Measurements from ENCODE around the gene CBLIF. TPM values are rescaled to one million over a fixed set of nuclear protein-coding genes. Genes with fewer than 3 reads are reported as not detected.
A peak's percentile ranks its signal among the peaks of the same experiment; 100 is the strongest.

CBLIF gene
- total and polyA plus RNA-seq, 8 donors, result 0.05 to 2.1 (median 0.58) TPM; not detected in 4

- peaks cover 0 to 32% (median 0%) of the 10 kb centered on the region in 3 donors for H3K36me3 ChIP-seq
- ATAC-seq, result no peak
Observed at GRCh38 chr11:59804061-59804460, 41.2 kb downstream of the CBLIF start.

DNA sequence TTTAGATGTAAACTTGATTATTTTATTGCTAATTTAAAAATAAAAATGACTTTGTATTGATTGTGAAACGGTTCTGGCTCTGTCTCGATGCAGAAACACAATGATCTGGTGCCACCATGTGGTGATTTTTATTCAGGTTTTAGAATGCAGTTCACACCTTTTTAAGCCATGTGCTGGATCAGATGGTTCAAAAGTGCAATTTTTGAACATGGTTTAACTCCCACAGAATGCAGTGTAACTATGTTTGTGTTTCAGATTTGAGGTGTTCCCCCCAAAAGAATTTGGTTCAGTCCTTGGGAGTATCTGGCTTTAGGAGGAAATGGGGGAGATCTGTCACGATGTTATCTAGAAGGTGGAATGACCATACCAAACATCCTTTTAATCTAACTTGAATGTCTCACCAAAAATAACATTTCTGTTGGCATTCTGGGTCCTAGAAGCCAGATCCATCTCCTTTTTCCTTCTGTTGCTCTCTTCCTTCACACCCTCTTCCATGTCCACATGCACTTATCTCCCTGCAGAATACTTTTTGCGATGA lies 42.6 kb downstream of the CBLIF start:
- peak; percentile 9 for FAIRE-seq
- intact Hi-C loops (cut with DNase I), result loop anchor here in 2 of 3 donors (5.0 kb wide), 1 partner anchor 50 kb away; no protein-coding TSS in a partner anchor
- Histone ChIP-seq H3K9me3 (no peaks in the 10 kb centered on the region), H3K36me3 (peaks cover 0 to 29% (median 0%) of the 10 kb centered on the region in 3 donors), H3K27me3 (no peaks in the 10 kb centered on the region), H3K4me3 (no peak overlapping the region), H3K27ac (no peak overlapping the region), H3K4me1 (no peaks in the 10 kb centered on the region)
- ATAC-seq, result peak; percentile 79 to 95 (median 90)
- WGBS, 2 donors, result 49% methylated on average over 4 of the region's 4 CpGs
- TF ChIP-seq, protein P1, sequence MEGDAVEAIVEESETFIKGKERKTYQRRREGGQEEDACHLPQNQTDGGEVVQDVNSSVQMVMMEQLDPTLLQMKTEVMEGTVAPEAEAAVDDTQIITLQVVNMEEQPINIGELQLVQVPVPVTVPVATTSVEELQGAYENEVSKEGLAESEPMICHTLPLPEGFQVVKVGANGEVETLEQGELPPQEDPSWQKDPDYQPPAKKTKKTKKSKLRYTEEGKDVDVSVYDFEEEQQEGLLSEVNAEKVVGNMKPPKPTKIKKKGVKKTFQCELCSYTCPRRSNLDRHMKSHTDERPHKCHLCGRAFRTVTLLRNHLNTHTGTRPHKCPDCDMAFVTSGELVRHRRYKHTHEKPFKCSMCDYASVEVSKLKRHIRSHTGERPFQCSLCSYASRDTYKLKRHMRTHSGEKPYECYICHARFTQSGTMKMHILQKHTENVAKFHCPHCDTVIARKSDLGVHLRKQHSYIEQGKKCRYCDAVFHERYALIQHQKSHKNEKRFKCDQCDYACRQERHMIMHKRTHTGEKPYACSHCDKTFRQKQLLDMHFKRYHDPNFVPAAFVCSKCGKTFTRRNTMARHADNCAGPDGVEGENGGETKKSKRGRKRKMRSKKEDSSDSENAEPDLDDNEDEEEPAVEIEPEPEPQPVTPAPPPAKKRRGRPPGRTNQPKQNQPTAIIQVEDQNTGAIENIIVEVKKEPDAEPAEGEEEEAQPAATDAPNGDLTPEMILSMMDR (IDR thresholded peaks at IDR 0.05), result peak; percentile 30 to 57 (median 42)
- DNase-seq, result peak in 2 of 6 donors; percentile 29 to 48

More at GRCh38 chr11:59804061-59804460, 41.2 kb downstream of the CBLIF start:
- Histone ChIP-seq H3K4me1 (no peaks in the 10 kb centered on the region), H3K9me3 (no peaks in the 10 kb centered on the region), H3K27me3 (no peaks in the 10 kb centered on the region), H3K4me3 (no peak overlapping the region), H3K27ac (no peak overlapping the region)
- FAIRE-seq, result no peak
- WGBS, 2 donors, result 91 to 94% methylated on average over 2 of the region's 2 CpGs
- DNase-seq, result no peak
- TF ChIP-seq, protein P1 (IDR thresholded peaks at IDR 0.05), result no peak
- intact Hi-C loops (cut with DNase I), result loop anchor here in 2 of 3 donors (5.0 kb wide), 1 partner anchor 52 kb away; no protein-coding TSS in a partner anchor

DNA sequence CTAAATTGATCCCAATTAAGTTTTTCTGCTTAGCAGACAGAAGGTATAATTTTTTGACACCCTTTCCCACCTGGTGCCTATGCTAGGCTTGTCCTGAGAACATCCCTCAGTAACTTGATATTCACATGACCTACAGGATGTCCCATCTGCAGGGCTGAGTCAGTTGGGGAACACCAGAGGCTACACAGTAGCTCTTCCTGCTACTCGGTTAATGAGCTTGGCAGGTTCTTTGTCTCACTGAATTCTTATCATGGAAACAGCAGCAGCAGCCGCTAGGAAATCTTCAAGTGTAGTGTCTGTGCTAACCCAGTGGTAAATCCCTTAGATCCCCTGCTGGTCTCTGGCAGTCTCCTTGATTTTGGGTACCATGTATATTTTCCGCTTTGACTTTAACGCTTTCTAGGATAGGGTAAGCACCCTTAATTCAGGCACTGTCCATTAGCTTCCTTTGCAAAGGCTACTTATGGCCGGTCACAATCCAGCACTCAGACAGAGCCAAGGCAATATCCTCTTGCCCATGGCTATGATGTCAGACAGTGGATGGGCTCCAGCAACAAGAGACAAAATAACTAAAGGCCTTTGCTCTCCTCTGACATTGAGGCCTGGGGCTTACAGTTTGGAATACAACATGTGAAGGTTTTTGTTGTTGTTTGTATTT lies 43.2 kb downstream of the CBLIF start:
- intact Hi-C loops (cut with DNase I), result loop anchor here in 2 of 3 donors (5.0 kb wide), 1 partner anchor 50 kb away; no protein-coding TSS in a partner anchor
- ATAC-seq (peak; percentile 63 to 76 (median 72)), DNase-seq (peak in 1 of 6 donors; percentile 22), FAIRE-seq (no peak)
- TF ChIP-seq, protein P1 (IDR thresholded peaks at IDR 0.05), result no peak
- 57% methylated on average over 5 of the region's 5 CpGs for WGBS, 2 donors
- no peak overlapping the region for H3K4me3 ChIP-seq
- H3K27ac ChIP-seq, result no peak overlapping the region
- H3K9me3 ChIP-seq, result no peaks in the 10 kb centered on the region
- H3K27me3 ChIP-seq, result no peaks in the 10 kb centered on the region
- H3K4me1 ChIP-seq, result no peaks in the 10 kb centered on the region
- peaks cover 0 to 32% (median 0%) of the 10 kb centered on the region in 3 donors for H3K36me3 ChIP-seq

- ATAC-seq (no peak), FAIRE-seq (no peak), DNase-seq (no peak)
- Histone ChIP-seq H3K27me3 (no peaks in the 10 kb centered on the region), H3K4me3 (no peak overlapping the region), H3K4me1 (no peaks in the 10 kb centered on the region), H3K27ac (no peak overlapping the region), H3K36me3 (peaks cover 0 to 27% (median 0%) of the 10 kb centered on the region in 3 donors), H3K9me3 (no peaks in the 10 kb centered on the region)
- intact Hi-C loops (cut with DNase I), result loop anchor here in 2 of 3 donors (5.0 kb wide), 1 partner anchor 49 kb away; no protein-coding TSS in a partner anchor
- WGBS, 2 donors, result 61 to 66% methylated on average over 2 of the region's 2 CpGs
- TF ChIP-seq, protein P1 (IDR thresholded peaks at IDR 0.05), result no peak
Observed at GRCh38 chr11:59801160-59801706, 44.1 kb downstream of the CBLIF start.

All from pancreas (tissue), 10 donors.